Activated CD4-positive, alpha-beta T cell treated with anti-CD3 and anti-CD28 coated beads, Interleukin-2, amount 10 ng/mL, durations not matched to agents 24 days and 14 days (primary cell): Measurements from ENCODE around the gene EPM2AIP1. TPM values are rescaled to one million over a fixed set of nuclear protein-coding genes. Genes with fewer than 3 reads are reported as not detected.
A peak's percentile ranks its signal among the peaks of the same experiment; 100 is the strongest.

Source experiments
- DNase-seq: peaks from one replicate; pipeline ENCODE4 v3.0.0; 2022
- H3K27ac Mint-ChIP-seq: one replicate; pipeline ENCODE4 v1.8.0; 2022; ENCODE audit warnings: mild to moderate bottlenecking, mixed read lengths
- H3K27me3 Mint-ChIP-seq: one replicate; pipeline ENCODE4 v1.8.0; 2022; ENCODE audit warnings: mixed read lengths
- H3K36me3 Mint-ChIP-seq: one replicate; pipeline ENCODE4 v1.8.0; 2022; ENCODE audit warnings: low read depth, mild to moderate bottlenecking, mixed read lengths
- H3K4me1 Mint-ChIP-seq: one replicate; pipeline ENCODE4 v1.8.0; 2021; ENCODE audit warnings: mixed read lengths
- H3K4me3 Mint-ChIP-seq: one replicate; pipeline ENCODE4 v1.8.0; 2022; ENCODE audit warnings: mild to moderate bottlenecking, moderate library complexity, mixed read lengths
- H3K9me3 Mint-ChIP-seq: one replicate; pipeline ENCODE4 v1.8.0; 2021; ENCODE audit warnings: mixed read lengths
- intact Hi-C: fragments of 100-400 bp; cut with micrococcal nuclease; formaldehyde crosslinking; loops from one replicate; pipeline ENCODE4 v1.15.1; 2023
- total RNA-seq: library from RNA; stranded (reverse); gene quantifications from 2 replicates; pipeline ENCODE4 v1.2.3, GENCODE V29; 2022

The EPM2AIP1 gene
- total RNA-seq, 1 donor from 2014 or later, result 15.8 TPM

- intact Hi-C loops, result no loop called here
- Mint-ChIP-seq H3K27me3 (no peaks in the 10 kb centered on the region), H3K4me1 (peaks cover 6% of the 10 kb centered on the region), H3K9me3 (no peaks in the 10 kb centered on the region), H3K4me3 (no peak overlapping the region), H3K36me3 (peaks cover 57% of the 10 kb centered on the region), H3K27ac (no peak overlapping the region)
- DNase-seq, result no peak
These were observed 32.8 kb upstream of the EPM2AIP1 start for GRCh38 chr3:37025561-37026335.

- Mint-ChIP-seq H3K4me3 (no peak overlapping the region), H3K4me1 (peaks cover 8% of the 10 kb centered on the region), H3K36me3 (peaks cover 64% of the 10 kb centered on the region), H3K9me3 (no peaks in the 10 kb centered on the region), H3K27ac (no peak overlapping the region), H3K27me3 (no peaks in the 10 kb centered on the region)
- no peak for DNase-seq
- intact Hi-C loops, result loop anchor here (1.0 kb wide), 1 partner anchor 188 kb away; no protein-coding TSS in a partner anchor
These were observed 32.0 kb upstream of the EPM2AIP1 start for GRCh38 chr3:37024820-37025405.

- Mint-ChIP-seq H3K4me3 (no peak overlapping the region), H3K4me1 (peaks cover 8% of the 10 kb centered on the region), H3K27ac (no peak overlapping the region), H3K27me3 (no peaks in the 10 kb centered on the region), H3K9me3 (no peaks in the 10 kb centered on the region), H3K36me3 (peaks cover 70% of the 10 kb centered on the region)
- intact Hi-C loops, result loop anchor here (1.0 kb wide), 1 partner anchor 189 kb away; no protein-coding TSS in a partner anchor
- DNase-seq, result no peak
These were observed 31.2 kb upstream of the EPM2AIP1 start for GRCh38 chr3:37024092-37024491.

- no peak overlapping the region for H3K4me3 Mint-ChIP-seq
- no peaks in the 10 kb centered on the region for H3K27me3 Mint-ChIP-seq
- H3K4me1 Mint-ChIP-seq, result peaks cover 2% of the 10 kb centered on the region
- H3K27ac Mint-ChIP-seq, result no peak overlapping the region
- H3K9me3 Mint-ChIP-seq, result no peaks in the 10 kb centered on the region
- H3K36me3 Mint-ChIP-seq, result peaks cover 66% of the 10 kb centered on the region
- no peak for DNase-seq
- intact Hi-C loops, result no loop called here
These were observed 24.8 kb upstream of the EPM2AIP1 start for GRCh38 chr3:37017683-37018082.

- no peaks in the 10 kb centered on the region for H3K9me3 Mint-ChIP-seq
- peaks cover 65% of the 10 kb centered on the region for H3K36me3 Mint-ChIP-seq
- no peak for DNase-seq
- intact Hi-C loops, result no loop called here
- peaks cover 2% of the 10 kb centered on the region for H3K4me1 Mint-ChIP-seq
- no peak overlapping the region for H3K4me3 Mint-ChIP-seq
- no peaks in the 10 kb centered on the region for H3K27me3 Mint-ChIP-seq
- no peak overlapping the region for H3K27ac Mint-ChIP-seq
These were observed 24.0 kb upstream of the EPM2AIP1 start for GRCh38 chr3:37016903-37017302.

- no peak for DNase-seq
- no peak overlapping the region for H3K27ac Mint-ChIP-seq
- H3K27me3 Mint-ChIP-seq, result no peaks in the 10 kb centered on the region
- H3K4me3 Mint-ChIP-seq, result no peak overlapping the region
- intact Hi-C loops, result no loop called here
- H3K9me3 Mint-ChIP-seq, result no peaks in the 10 kb centered on the region
- H3K36me3 Mint-ChIP-seq, result peaks cover 67% of the 10 kb centered on the region
- peaks cover 2% of the 10 kb centered on the region for H3K4me1 Mint-ChIP-seq
These were observed 22.7 kb upstream of the EPM2AIP1 start for GRCh38 chr3:37015642-37016041.

GRCh38 chr3:37014620-37015019, 21.7 kb upstream of the EPM2AIP1 start:
- H3K9me3 Mint-ChIP-seq, result no peaks in the 10 kb centered on the region
- intact Hi-C loops, result no loop called here
- H3K36me3 Mint-ChIP-seq, result peaks cover 58% of the 10 kb centered on the region
- H3K27ac Mint-ChIP-seq, result no peak overlapping the region
- no peaks in the 10 kb centered on the region for H3K27me3 Mint-ChIP-seq
- DNase-seq, result no peak
- no peak overlapping the region for H3K4me3 Mint-ChIP-seq
- H3K4me1 Mint-ChIP-seq, result no peaks in the 10 kb centered on the region

- H3K27me3 Mint-ChIP-seq, result no peaks in the 10 kb centered on the region
- peaks cover 38% of the 10 kb centered on the region for H3K4me1 Mint-ChIP-seq
- intact Hi-C loops, result loop anchor here (1.0 to 2.0 kb wide), 3 partner anchors 81 to 1143 kb away; partner anchors contain the start of gene ACAA1
- H3K27ac Mint-ChIP-seq, result no peak within 1 kb of the TSS
- peaks cover 43% of the 10 kb centered on the region for H3K36me3 Mint-ChIP-seq
- peaks cover 3% of the 10 kb centered on the region for H3K9me3 Mint-ChIP-seq
- DNase-seq, result peak; percentile 100
- no peak within 1 kb of the TSS for H3K4me3 Mint-ChIP-seq
These were observed 674 bp upstream of the EPM2AIP1 start, which contains the start of gene MLH1 for GRCh38 chr3:36993326-36994283. MLH1 (plus strand) TSS chr3:36993518; CDS start chr3:36993548, 30 bp downstream.

GRCh38 chr3:36991923-36992805, 767 bp downstream of the EPM2AIP1 start:
- H3K9me3 Mint-ChIP-seq, result peaks cover 5% of the 10 kb centered on the region
- no peak overlapping the region for H3K27ac Mint-ChIP-seq

GRCh38 chr3:36991147-36991546, 1.8 kb downstream of the EPM2AIP1 start:
- no peak overlapping the region for H3K4me3 Mint-ChIP-seq
- H3K4me1 Mint-ChIP-seq, result peaks cover 41% of the 10 kb centered on the region
- DNase-seq, result peak; percentile 72
- H3K36me3 Mint-ChIP-seq, result peaks cover 38% of the 10 kb centered on the region
- H3K27me3 Mint-ChIP-seq, result no peaks in the 10 kb centered on the region
- H3K9me3 Mint-ChIP-seq, result peaks cover 5% of the 10 kb centered on the region
- intact Hi-C loops, result no loop called here
- H3K27ac Mint-ChIP-seq, result no peak overlapping the region

More at GRCh38 chr3:36991923-36992805, 767 bp downstream of the EPM2AIP1 start:
- intact Hi-C loops, result loop anchor here (1.0 to 2.0 kb wide), 3 partner anchors 34 to 1145 kb away; partner anchors contain the start of gene ACAA1
- peak; percentile 55 for DNase-seq
- Mint-ChIP-seq H3K36me3 (peaks cover 42% of the 10 kb centered on the region), H3K4me3 (no peak overlapping the region), H3K4me1 (peaks cover 44% of the 10 kb centered on the region), H3K27me3 (no peaks in the 10 kb centered on the region)

GRCh38 chr3:36989568-36989967, 3.4 kb downstream of the EPM2AIP1 start:
- Mint-ChIP-seq H3K9me3 (peaks cover 5% of the 10 kb centered on the region), H3K36me3 (peaks cover 52% of the 10 kb centered on the region), H3K27me3 (no peaks in the 10 kb centered on the region), H3K27ac (no peak overlapping the region), H3K4me3 (peak overlapping the region; percentile 70), H3K4me1 (peaks cover 42% of the 10 kb centered on the region)
- no peak for DNase-seq
- intact Hi-C loops, result no loop called here

GRCh38 chr3:36989005-36989404, 3.9 kb downstream of the EPM2AIP1 start:
- Mint-ChIP-seq H3K27ac (no peak overlapping the region), H3K36me3 (peaks cover 53% of the 10 kb centered on the region), H3K27me3 (no peaks in the 10 kb centered on the region), H3K4me3 (peak overlapping the region; percentile 70), H3K4me1 (peaks cover 39% of the 10 kb centered on the region), H3K9me3 (peaks cover 5% of the 10 kb centered on the region)
- intact Hi-C loops, result no loop called here
- DNase-seq, result no peak

- H3K9me3 Mint-ChIP-seq, result peaks cover 5% of the 10 kb centered on the region
- H3K4me1 Mint-ChIP-seq, result peaks cover 39% of the 10 kb centered on the region
- peak; percentile 55 for DNase-seq
- no peaks in the 10 kb centered on the region for H3K27me3 Mint-ChIP-seq
- peak overlapping the region; percentile 9 for H3K27ac Mint-ChIP-seq
- peak overlapping the region; percentile 73 for H3K4me3 Mint-ChIP-seq
- intact Hi-C loops, result no loop called here
- H3K36me3 Mint-ChIP-seq, result peaks cover 60% of the 10 kb centered on the region
These were observed 4.6 kb downstream of the EPM2AIP1 start for GRCh38 chr3:36988356-36988755.
